HG03159 (cell line): ENCODE results near the gene ACYP2.
A peak's percentile ranks its signal among the peaks of the same experiment; 100 is the strongest.
"Not testable (repeated sequence)": the region's sequence is repeated elsewhere in the genome, so short reads cannot be mapped to it uniquely, and the experiment has no call there.

Experiments
- ATAC-seq: cut with Tn5 transposase; IDR thresholded peaks from one replicate; pipeline ENCODE4 v1.9.1; 2021; ENCODE audit warnings: mild to moderate bottlenecking, moderate library complexity; ENCODE audit not compliant: unreplicated experiment

ACYP2 gene

GRCh38 chr2:54097124-54097523 lies 18.3 kb upstream of the ACYP2 start:
- ATAC-seq = no peak

DNA sequence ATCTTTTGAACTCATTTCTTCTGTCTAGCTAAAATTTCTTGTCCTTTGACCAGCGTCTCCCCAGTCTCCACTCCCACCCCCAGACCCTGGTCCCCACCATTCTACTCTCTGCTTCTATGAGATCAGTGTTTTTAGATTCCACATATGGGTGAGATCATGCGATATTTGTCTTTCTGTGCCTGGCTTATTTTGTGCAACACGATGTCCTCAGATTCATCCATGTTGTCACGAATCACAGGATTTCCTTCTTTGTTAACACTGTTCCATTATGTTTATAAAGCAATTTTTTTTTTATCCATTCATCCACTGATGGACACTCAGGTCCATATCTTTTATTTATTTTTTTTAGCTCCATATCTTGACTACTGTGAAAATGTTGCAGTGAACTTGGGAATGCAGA lies 16.0 kb upstream of the ACYP2 start:
- no peak for ATAC-seq

DNA sequence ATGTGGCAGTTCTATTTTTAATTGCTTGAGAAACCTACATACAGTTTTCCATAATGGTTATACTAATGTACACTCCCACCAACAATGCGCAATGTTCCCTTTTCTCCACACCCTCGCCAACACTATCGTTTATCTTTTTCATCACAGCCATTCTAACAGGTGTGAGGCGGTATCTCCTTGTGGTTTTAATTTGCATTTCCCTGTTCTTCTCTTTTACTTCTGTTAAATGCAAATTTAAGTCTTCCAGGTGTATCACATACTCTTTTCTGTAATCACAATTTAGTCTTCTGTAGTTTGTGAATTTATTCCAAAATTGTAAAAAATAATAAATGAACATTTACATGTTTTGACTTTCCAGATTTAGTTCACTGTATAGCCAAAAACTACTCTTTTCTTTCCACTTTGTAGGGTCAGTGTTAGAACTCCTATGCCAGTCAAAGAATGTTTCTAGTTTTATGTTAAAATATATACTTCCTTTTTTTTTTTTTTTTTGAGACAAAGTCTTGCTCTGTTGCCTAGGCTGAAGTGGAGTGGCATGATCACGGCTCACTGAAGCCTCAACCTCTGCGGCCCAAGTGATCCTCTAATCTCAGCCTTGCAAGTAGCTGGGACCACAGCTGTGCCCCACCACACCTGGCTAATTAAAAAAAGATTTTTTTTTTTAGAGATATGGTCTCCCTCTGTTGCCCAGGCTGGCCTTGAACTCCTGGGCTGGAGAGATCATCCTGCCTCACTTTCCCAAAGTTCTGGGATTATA lies 15.4 kb upstream of the ACYP2 start:
- peak; percentile 79 for ATAC-seq

DNA sequence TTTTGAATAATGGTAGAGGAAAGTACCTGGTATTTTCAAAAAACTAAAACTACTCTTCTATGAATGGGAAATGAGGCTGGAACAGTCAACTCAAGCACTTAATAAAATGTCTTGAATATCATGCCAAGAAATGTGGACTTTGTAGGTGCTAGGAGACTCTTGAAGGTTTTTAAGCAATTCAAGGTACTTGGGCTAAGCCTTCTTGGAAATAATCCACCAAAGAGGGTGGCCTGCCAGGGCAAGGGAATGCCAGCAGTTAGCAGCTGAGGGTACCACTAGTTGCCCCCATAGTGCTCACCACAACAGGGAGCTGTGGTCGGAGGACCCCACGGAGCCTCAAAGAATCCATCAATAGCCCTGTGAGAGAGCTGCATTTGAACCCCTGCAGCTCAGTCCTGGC lies 14.6 kb upstream of the ACYP2 start:
- no peak for ATAC-seq

- ATAC-seq = peak; percentile 58
Measured at GRCh38 chr2:54103454-54104314, 11.7 kb upstream of the ACYP2 start.

DNA sequence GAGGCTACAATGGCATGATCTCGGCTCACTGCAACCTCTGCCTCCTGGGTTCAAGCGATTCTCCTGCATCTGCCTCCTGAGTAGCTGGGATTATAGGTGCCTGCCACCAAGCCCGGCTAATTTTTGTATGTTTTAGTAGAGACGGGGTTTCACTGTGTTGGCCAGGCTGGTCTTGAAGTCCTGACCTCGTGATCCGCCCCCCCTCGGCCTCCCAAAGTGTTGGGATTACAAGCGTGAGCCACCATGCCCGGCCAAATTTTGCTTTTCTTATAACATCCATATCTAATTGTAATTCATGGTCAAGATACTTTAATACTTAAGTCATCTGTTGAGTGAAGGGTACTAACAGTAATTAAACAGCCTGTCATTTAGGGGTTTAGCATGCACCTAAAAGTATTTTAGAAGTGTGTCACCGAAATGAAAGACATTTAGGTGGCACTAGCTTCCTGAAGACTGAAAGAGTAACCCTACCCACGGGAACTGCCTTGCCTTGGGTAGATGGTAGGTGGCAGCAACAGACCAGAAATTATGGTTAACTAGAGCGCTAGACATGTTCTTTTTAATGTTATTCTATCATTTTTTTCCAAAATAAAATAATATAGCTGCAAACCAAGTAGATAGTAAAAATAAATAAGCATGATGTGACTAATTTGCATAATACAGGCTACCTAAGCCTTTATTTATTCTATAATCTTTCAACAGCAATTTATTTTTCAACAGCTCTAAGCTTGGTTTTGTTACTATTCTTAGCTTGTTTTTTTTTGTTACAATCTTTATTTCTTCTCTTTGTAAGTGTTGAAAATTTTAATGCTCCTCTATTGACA lies 8.6 kb upstream of the ACYP2 start:
- peak; percentile 53 for ATAC-seq

DNA sequence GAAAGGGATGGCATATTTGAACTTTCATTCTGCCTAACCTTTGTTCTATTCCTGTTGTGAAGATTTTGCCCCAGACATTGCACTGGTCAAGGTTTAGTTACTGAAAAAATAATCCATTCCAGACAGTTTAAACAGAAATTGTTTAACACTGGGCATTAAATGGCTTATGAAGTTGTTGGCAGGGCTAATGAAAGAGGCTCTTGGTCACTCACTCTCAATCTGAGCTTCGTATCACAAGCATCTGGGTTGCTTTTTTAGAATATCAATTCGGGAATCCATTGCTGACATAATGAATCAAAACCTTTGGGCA lies 8.0 kb upstream of the ACYP2 start:
- no peak for ATAC-seq

- ATAC-seq = no peak
Measured at GRCh38 chr2:54107903-54108615, 7.4 kb upstream of the ACYP2 start.

GRCh38 chr2:54109848-54110247 lies 5.6 kb upstream of the ACYP2 start:
- no peak for ATAC-seq

GRCh38 chr2:54114479-54114878 lies 936 bp upstream of the ACYP2 start:
- ATAC-seq = not testable (repeated sequence)

GRCh38 chr2:54114936-54115283 lies 505 bp upstream of the ACYP2 start:
- no peak for ATAC-seq

DNA sequence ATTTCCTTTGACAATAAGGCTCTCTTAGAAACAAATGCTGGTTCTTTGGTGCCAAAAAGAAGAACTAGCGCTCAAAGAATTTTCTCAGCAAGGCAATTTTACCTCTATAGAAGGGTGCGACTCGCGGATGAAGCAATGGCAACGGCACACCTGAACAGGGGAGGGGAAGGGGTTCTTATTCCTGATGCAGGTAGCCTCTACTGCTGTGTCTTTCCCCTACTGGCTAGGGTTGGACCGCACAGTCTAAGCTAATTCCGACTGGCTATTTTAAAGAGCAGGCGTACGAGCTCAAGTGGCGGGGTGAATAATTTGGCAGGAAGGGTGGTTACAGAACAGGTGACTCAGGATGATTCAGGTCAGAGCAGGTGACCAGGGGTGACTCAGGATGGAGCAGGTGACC lies 1.2 kb downstream of the ACYP2 start:
- not testable (repeated sequence) for ATAC-seq

DNA sequence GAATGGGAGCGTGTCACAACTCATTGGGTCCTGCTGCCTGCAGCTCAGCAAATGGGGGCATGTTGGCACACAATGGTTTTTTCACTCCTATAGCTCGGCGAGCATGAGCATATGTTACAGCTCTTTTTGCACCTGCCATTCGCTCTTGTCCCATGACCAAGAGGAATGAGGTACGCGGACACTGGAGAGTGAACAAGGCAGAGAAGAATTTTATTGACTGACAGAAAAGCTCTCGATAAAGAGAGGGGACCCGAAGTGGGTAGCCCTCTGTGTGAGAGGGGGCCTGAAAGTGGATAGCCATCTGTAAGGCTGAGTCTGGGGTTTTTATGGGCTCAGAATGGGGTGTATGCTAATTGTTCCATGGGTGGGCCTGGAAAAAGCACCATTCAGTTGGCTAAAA lies 5.5 kb downstream of the ACYP2 start:
- ATAC-seq = no peak

DNA sequence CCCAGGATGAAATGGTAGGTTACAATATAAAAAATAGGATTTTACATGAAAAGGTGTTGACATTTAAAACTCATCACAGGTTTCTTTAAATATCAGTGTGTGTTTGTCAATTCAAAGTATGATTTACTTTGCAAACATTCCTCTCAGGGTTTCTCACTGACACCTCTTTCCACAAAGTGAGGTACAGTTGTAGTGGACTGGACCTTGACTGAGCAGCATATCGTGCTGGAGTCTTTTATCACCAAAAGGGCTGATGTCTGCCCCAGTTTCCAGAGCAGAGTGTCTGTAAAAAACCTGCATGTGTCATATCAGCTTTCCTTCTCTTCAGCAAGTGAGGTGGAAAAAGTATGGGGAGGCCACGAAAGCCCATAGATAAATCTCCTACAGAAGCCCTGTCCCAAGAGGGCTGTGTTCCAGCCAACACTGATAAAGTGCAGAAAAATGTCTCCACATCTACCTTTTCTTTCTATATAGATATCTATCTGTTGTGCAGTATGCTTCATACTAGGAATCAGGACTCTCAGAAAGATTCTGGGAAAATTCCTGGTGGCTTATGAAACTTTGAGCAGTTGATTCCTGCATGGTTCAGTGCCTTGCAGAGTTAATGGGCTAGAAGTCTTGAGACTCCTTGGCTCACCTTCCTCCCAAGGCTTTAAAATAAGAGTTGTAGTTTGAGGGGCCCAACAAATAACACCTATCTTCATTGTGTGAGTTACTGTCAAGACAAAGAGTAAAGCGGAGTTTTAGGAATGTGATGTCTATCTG lies 6.9 kb downstream of the ACYP2 start:
- no peak for ATAC-seq

- ATAC-seq = no peak
Measured at GRCh38 chr2:54122939-54123338, 7.5 kb downstream of the ACYP2 start.

DNA sequence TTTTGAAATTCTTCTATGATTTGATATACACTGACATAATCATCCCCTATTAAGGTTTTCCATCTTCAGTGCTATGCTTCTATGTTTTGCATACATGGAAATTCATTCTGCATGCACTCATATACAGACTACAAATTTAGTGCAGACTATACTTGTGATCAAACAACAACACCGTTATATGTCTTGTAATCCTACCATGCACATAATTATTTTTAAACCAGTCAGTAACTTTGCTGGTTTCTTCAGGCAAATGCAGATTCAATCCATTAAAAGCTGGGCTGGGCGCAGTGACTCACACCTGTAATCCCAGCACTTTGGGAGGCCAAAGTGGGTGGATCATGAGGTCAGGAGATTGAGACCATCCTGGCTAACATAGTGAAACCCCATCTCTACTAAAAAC lies 11.8 kb downstream of the ACYP2 start:
- ATAC-seq = not testable (repeated sequence)

DNA sequence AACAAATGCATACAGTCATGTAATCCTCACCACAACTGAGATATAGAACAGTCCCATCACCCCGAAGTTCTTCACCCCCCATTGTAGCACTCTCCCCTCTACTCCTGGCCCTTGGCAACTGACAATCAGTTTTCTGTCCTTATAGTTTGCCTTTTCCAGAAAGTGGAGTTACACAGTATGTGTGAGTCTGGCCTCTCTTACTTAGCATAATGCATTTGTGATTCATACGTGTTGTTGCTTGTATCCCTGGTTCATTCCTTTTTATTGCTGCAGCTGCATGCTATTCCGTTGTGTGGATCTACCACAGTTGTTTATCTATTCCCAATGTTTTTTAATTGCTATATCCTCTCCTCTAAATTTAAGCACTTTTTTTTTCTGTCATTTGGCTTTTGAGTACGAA lies 17.6 kb downstream of the ACYP2 start:
- ATAC-seq = no peak

DNA sequence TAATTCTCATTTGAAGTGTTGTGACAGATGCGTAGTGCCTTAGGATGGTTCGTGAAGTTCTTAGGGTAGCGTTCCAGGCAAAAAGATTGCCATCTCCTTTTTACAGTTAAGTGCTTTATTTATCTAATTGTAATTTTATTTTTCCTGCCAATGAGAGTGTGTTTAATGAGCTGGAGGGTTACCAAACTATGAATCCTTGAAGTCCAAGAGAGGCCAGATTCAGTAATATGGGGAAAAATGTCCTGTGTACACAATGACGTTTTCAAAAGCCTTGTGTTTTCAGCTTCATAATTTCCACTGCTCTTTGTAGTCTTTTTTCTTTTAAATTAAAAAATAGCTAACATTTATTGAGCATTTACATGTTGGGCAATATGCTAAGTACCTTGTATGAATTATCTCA lies 23.8 kb downstream of the ACYP2 start:
- no peak for ATAC-seq

DNA sequence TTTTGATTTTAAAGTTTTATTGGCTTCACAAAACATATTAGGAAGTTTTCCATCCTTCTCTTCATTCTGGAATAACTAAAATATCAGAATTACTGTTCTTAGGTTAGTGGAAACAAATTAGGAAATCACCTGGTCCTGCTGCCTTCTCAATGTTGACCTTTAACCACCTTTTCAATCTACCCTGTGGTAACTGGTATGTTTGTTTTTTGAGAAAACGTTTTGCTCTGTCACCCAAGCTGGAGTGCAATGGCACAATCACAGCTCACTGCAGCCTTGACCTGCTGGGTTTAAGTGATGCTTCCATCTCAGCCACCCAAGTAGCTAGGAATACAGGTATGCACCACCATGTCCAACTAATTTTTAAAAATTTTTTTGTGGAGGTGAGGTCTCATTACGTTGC lies 28.4 kb downstream of the ACYP2 start:
- ATAC-seq = no peak

- no peak for ATAC-seq
Measured at GRCh38 chr2:54148391-54148790, 33.0 kb downstream of the ACYP2 start.
